GM19239 (cell line): ENCODE measurements around the gene KLHL30.

ENCODE experiments used
- DNase-seq: peaks from one replicate; pipeline ENCODE4 v3.0.0; 2011; ENCODE audit warnings: low spot score; ENCODE audit not compliant: insufficient read length
- FAIRE-seq: peaks from 2 replicates; lab custom pipeline; 2011; peaks lifted over from hg19 to GRCh38; lab: Jason Lieb, UNC

The KLHL30 gene

DNA sequence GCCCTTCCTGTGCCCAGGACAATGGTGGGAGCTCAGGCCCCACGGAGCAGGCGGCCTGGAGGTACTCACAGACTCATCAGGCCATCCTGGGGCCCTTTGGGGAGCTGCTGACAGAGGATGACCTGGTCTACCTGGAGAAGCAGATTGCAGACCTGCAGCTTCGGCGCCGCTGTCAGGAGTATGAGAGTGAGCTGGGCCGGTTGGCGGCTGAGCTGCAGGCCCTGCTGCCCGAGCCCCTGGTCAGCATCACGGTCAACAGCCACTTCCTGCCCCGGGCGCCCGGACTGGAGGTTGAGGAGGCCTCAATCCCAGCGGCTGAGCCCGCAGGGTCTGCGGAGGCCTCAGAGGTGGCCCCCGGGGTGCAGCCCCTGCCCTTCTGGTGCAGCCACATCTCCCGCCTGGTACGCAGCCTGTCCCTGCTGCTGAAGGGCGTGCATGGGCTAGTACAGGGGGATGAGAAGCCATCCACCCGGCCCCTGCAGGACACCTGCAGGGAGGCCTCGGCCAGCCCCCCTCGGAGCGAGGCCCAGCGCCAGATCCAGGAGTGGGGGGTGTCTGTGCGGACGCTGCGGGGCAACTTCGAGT is 8.3 kb upstream of the KLHL30 start:
- DNase-seq (no peak), FAIRE-seq (no peak)

DNA sequence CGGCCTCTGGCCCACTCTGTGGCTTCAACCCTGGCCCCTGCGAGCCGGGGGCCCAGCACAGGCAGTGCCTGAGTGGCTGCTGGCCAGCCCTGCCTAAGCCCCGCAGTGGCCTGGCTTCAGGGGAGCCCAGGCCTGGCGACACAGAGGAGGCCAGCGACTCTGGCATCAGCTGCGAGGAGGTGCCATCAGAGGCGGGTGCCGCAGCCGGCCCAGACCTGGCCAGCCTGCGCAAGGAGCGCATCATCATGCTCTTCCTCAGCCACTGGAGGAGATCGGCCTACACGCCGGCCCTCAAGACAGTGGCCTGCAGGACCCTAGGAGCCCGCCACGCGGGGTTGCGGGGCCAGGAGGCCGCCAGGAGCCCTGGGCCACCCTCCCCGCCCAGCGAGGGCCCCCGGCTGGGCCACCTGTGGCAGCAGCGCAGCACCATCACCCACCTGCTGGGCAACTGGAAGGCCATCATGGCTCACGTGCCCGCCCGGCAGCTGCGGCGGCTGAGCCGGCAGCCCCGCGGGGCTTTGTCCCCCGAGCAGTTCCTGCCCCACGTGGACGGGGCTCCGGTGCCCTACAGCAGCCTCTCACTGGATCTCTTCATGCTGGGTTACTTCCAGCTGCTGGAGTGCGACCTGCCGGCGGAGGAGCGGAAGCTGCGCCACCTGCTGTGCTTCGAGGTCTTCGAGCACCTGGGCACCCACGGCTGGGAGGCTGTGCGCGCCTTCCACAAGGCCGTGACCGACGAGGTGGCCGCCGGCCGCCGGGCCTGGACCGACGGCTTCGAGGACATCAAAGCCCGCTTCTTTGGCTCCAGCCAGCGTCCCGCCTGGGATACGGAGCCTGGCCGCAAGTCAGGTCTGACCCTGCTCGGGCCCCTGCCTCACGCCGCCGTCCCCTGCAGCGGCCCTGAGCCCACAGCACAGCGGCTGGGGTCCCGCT is 7.5 kb upstream of the KLHL30 start:
- DNase-seq (no peak), FAIRE-seq (no peak)

DNA sequence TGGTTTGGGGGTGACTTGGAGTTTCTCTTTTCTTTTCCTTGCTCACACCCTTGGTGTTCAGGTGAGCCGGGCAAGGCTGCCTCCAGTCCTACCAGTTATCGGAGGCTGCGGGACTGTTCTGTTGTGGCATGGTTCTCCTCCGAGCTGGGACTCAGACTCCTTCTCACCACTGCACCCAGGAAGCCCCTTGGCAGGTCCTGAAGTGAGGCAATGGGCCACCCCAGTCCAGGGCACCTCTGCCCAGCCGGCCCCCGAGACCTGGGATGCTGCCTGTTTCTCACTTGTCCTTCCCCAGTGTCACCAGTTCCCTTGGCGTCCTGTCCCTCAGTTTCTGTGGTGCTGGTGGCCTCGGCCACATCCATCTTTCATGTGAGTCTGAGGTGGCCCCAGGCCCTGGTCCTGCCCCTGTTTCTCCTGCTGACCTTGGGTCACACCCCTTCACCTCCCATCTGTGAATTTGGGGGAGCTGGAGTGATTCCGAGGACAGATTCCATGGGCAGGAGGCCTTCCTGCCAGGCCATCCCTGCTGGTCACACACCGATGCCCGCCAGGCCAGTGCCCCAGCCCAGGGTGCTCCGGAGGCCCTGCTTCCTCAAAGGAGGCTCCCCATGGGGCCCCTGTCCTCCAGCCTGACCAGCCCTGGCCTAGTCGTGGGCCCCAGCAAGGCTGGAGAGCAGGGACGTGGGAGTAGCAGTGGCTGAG is 6.6 kb upstream of the KLHL30 start:
- FAIRE-seq (no peak), DNase-seq (no peak)

DNA sequence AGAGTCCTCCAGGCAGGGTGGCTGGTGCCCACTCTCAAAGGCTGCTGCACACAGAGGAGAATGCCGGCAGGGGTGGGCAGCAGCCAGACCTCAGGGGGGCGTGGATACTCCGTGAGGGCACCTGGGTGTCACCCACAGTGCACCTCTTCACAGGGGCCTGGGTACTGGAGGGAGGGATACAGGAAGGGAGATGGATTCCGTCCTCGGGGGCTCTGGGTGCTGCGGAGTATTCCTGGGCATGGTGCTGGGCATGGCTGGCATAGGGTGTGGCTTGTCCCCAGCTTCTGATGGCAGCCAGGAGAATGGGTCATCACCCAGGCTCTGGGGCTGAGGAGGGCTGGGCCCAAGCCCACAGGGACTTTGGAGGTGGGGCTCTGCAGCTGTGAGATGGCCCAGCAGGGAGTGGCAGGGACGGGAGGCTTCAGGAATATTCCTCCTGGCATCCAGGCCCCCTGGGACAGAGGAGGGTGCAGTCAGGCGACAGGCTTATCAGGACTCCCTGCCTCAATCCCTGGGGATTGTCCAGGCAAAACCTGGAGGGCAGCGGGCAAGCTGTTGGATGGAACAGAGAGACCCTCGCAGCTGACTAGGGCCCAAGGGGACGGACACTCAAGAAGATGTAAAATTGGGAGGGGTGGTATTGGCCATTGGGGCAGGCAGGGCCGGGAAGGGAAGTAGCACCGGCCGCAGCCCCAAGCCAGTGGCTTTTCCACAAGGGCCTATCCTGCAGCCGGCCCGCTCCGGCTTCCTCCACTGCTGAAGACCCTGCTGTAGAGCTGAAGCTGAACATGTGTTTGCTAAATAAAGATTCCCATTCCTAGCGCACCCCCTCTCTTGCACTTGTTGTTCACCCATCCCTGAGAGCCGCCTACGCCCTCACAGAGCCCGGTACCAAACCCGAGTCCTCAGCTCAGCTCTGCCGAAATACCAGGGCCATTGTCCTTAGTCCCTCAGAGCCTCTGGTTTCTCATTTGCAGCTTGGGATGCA is 5.7 kb upstream of the KLHL30 start:
- DNase-seq (no peak), FAIRE-seq (no peak)

DNA sequence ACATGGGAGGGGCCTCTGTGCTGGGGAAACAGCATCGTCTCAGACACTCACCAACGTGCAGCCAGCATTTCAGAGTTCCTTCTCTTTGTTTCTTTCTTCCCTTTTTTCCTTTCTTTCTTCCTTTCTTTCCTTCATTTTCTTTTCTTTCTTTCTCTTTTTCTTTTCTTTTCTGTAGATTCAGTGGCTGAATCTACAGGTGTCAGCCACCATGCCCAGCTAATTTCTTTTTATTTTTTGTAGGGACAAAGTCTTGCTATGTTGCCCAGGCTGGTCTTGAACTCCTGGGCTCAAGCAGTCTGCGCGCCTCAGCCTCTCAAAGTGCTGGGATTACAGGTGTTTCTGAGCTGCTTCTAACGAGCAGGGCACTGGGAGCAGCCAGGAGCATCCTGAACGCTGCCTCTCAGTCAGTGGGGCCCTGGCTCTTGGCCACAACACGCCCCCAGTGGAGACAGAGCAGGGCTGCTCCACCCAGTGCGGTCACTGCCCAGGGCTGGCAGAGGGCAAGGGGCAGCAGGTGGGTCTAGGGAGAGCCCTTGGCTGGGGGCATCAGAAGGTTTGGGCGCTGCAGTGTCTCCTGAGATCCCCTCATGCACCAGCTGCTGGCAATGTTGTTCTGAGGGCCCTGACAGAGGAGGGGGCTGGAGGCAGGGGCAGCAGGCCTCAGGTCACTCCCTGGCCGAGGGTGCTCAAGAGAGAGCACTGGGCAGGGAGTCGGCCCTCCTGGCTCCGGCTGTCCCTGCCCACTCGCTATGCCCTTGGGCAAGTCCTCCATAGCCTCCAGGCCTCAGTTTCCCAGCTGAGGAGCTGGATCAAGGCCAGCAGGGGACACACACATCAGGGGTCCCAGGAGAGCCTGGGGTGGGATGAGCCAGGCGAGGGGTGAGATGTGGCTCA is 4.7 kb upstream of the KLHL30 start:
- no peak for DNase-seq
- FAIRE-seq = no peak

GRCh38 chr2:238134393-238134785 is 4.1 kb upstream of the KLHL30 start:
- no peak for FAIRE-seq
- no peak for DNase-seq

- FAIRE-seq = no peak
- no peak for DNase-seq
Observed at GRCh38 chr2:238135601-238136150, 2.8 kb upstream of the KLHL30 start.

- FAIRE-seq = no peak
Observed at GRCh38 chr2:238136820-238137537, 1.5 kb upstream of the KLHL30 start.

DNA sequence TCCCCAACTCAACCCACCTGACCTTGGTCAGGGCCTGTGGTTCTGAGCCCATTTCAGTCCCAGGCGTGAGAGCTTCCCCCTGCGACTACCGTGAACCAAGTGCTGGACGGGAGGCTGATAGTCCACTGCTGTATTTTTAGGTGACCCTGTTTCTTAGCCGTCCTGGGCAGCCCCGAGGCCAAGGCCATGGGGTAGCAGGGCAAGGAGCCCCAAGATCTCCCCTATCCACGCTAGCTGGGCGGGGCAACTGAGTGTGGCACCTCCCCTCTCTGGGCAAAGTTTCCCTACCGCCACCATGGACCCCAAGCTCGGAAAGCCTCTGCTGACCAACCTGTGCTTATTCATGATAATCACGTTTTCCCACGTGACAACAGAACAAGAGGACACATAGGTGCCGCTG is 583 bp upstream of the KLHL30 start:
- FAIRE-seq (no peak), DNase-seq (no peak)

More at GRCh38 chr2:238136820-238137537, 1.5 kb upstream of the KLHL30 start:
- no peak for DNase-seq

- no peak for DNase-seq
Observed at GRCh38 chr2:238139196-238140039, 950 bp downstream of the KLHL30 start.

DNA sequence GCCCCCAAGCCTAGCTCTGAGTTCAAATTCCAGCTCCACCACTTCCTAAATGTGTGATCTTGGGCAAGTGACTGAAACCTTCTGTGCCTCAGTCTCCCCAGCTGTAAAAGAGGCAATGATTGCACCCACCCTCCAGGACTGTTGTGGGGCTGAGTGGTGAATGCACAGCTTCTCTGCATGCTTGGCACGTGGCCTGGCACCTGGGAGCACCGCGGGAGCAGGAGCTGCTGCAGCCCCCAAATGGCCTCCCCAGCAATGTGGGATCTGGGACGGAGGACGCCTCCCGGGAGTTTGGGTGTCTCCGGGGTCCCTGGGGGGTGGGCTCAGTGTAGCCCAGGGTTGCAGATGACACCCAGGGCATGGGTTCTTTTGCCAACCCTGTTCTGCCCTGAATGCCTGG is 1.6 kb downstream of the KLHL30 start:
- DNase-seq (no peak), FAIRE-seq (no peak)

More at GRCh38 chr2:238139196-238140039, 950 bp downstream of the KLHL30 start:
- no peak for FAIRE-seq

DNA sequence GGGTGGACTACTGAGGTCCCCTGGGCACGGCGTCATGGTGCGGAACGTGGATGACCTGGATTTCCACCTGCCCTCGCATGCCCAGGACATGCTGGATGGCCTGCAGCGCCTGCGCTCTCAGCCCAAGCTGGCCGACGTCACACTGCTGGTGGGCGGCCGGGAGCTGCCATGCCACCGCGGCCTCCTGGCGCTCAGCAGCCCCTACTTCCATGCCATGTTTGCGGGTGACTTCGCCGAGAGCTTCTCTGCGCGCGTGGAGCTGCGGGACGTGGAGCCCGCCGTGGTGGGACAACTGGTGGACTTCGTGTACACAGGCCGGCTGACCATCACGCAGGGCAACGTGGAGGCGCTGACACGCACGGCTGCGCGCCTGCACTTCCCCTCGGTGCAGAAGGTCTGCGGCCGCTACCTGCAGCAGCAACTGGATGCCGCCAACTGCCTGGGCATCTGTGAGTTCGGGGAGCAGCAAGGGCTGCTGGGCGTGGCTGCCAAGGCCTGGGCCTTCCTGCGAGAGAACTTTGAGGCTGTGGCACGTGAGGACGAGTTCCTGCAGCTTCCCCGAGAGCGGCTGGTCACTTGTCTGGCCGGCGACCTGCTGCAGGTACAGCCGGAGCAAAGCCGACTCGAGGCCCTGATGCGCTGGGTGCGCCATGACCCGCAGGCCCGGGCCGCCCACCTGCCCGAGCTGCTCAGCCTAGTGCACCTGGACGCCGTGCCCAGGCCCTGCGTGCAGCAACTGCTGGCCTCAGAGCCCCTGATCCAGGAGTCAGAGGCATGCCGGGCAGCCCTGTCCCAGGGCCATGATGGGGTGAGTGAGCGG is 2.5 kb downstream of the KLHL30 start:
- no peak for DNase-seq
- FAIRE-seq = no peak

- DNase-seq = no peak
- FAIRE-seq = no peak
Observed at GRCh38 chr2:238141541-238142318, 3.3 kb downstream of the KLHL30 start.

DNA sequence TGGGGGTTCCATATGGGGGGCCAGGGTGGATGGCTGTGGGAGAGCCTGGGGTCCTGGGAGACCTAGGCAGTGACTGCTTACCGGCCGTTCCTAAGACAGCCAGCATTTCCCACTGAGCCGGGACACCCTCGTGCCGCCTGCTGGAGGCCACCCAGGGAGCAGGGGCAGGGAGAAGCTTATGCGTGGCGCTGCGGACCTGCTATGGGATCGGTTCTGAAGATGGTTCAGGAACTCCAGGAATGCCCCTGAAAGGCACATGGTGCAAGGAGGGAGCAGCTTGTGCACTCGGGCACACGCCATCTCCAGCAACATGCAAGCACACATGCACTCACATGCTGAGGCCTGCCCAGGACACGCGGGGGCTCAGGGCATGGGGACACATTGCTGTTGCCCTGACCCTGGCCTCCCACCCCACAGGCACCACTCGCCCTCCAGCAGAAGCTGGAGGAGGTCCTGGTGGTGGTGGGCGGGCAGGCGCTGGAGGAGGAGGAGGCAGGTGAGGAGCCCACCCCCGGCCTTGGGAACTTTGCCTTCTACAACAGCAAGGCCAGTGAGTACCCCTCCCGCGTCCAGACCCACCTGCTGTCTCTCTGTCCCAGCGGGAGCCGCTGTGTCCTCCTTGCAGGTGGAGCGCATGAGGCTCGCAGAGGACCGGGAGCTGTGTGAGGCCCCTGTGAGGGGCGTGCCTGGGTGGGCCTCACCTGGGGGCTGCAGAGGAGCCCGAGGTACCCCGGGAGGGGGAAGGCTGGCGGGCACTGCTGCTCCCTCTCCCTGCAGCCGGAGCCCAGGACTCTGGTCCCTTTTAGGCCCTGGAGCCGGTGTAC is 4.1 kb downstream of the KLHL30 start:
- no peak for FAIRE-seq

More for the DNA sequence above, 4.1 kb downstream of the KLHL30 start:
- DNase-seq = no peak
